ENCODE results near the gene AFMID.

GRCh38 chr17:78227455-78227916 is 40.3 kb downstream of the AFMID start:
- TF ChIP-seq CTCF (IDR thresholded peaks at IDR 0.05) (no peak), POLR2AphosphoS5 (IDR thresholded peaks at IDR 0.05) (no peak), POLR2A (IDR thresholded peaks at IDR 0.05) (no peak)
